Activated naive CD4-positive, alpha-beta T cell treated with anti-CD3 and anti-CD28 coated beads for 36 hours (primary cell): ENCODE data around the gene DENND1A. TPM values are rescaled to one million over a fixed set of nuclear protein-coding genes. Genes with fewer than 3 reads are reported as not detected.
A peak's percentile ranks its signal among the peaks of the same experiment; 100 is the strongest.
"Not testable (repeated sequence)": the region's sequence is repeated elsewhere in the genome, so short reads cannot be mapped to it uniquely, and the experiment has no call there.

ENCODE experiments used
- CTCF ChIA-PET: fragments of 350-600 bp; sonication (Branson Sonifier 250); formaldehyde crosslinking; loops from one replicate; lab custom pipeline; 2021; ENCODE audit warnings: antibody characterized with exemption; lab: Charles Lee
- DNase-seq: peaks from one replicate; pipeline ENCODE4 v3.0.0-alpha.2; 2020
- H3K27ac Mint-ChIP-seq: one replicate; pipeline ENCODE4 v1.8.0; 2021; ENCODE audit warnings: mild to moderate bottlenecking, mixed read lengths
- H3K27me3 Mint-ChIP-seq: one replicate; pipeline ENCODE4 v1.8.0; 2021; ENCODE audit warnings: low read depth, mixed read lengths
- H3K36me3 Mint-ChIP-seq: one replicate; pipeline ENCODE4 v1.8.0; 2021; ENCODE audit warnings: low read depth, mixed read lengths
- H3K4me1 Mint-ChIP-seq: one replicate; pipeline ENCODE4 v1.8.0; 2021; ENCODE audit warnings: low read depth, mixed read lengths
- H3K4me3 Mint-ChIP-seq: one replicate; pipeline ENCODE4 v1.8.0; 2021; ENCODE audit warnings: mild to moderate bottlenecking, moderate library complexity, mixed read lengths
- H3K9me3 Mint-ChIP-seq: one replicate; pipeline ENCODE4 v1.8.0; 2021; ENCODE audit warnings: mixed read lengths
- intact Hi-C: fragments of 100-400 bp; cut with micrococcal nuclease; formaldehyde crosslinking; loops from one replicate; pipeline ENCODE4 v1.15.1; 2023
- total RNA-seq, 2 experiments: library from RNA; stranded (reverse); gene quantifications; one replicate each; pipeline ENCODE4 v1.2.3, GENCODE V29; 2021

Gene DENND1A
- 10 to 100 TPM; 28.4 to 29.6 TPM for total RNA-seq

- peaks cover 4% of the 10 kb centered on the region for H3K36me3 Mint-ChIP-seq
- H3K27me3 Mint-ChIP-seq, result peaks cover 4% of the 10 kb centered on the region
- no peaks in the 10 kb centered on the region for H3K9me3 Mint-ChIP-seq
- peak within 1 kb of the TSS; percentile 79 for H3K4me3 Mint-ChIP-seq
- peaks cover 38% of the 10 kb centered on the region for H3K4me1 Mint-ChIP-seq
- CTCF ChIA-PET, result no interaction called here
- intact Hi-C loops, result loop anchor here (2.0 to 5.0 kb wide), 5 partner anchors 15 to 243 kb away; no protein-coding TSS in a partner anchor
- DNase-seq, result peak; percentile 89
- H3K27ac Mint-ChIP-seq, result peak within 1 kb of the TSS; percentile 78
Observed at GRCh38 chr9:123929870-123930831, at the start of gene DENND1A. TSS of gene DENND1A (minus strand) at chr9:123930126. CDS start at chr9:123929905, 221 bp downstream.

GRCh38 chr9:123978981-123979380 lies 49.1 kb upstream of the DENND1A start:
- no peaks in the 10 kb centered on the region for H3K36me3 Mint-ChIP-seq
- H3K27me3 Mint-ChIP-seq, result peaks cover 26% of the 10 kb centered on the region
- H3K4me3 Mint-ChIP-seq, result no peak overlapping the region
- H3K27ac Mint-ChIP-seq, result no peak overlapping the region
- no peaks in the 10 kb centered on the region for H3K4me1 Mint-ChIP-seq
- DNase-seq, result no peak
- H3K9me3 Mint-ChIP-seq, result no peaks in the 10 kb centered on the region
- CTCF ChIA-PET, result interaction anchor here (0.5 kb wide), 1 partner anchor 18 kb away, joined by 4 read pairs; no protein-coding TSS in a partner anchor
- intact Hi-C loops, result no loop called here

- intact Hi-C loops, H3K9me3 Mint-ChIP-seq, H3K4me1 Mint-ChIP-seq, CTCF ChIA-PET, H3K27ac Mint-ChIP-seq, DNase-seq, H3K4me3 Mint-ChIP-seq, H3K36me3 Mint-ChIP-seq: not testable (repeated sequence)
- peaks cover 22% of the 10 kb centered on the region for H3K27me3 Mint-ChIP-seq
Observed at GRCh38 chr9:123976579-123976978, 46.7 kb upstream of the DENND1A start.

GRCh38 chr9:123975871-123976270 lies 45.9 kb upstream of the DENND1A start:
- no peak overlapping the region for H3K4me3 Mint-ChIP-seq
- H3K4me1 Mint-ChIP-seq, result no peaks in the 10 kb centered on the region
- no peak for DNase-seq
- no peaks in the 10 kb centered on the region for H3K9me3 Mint-ChIP-seq
- no peak overlapping the region for H3K27ac Mint-ChIP-seq
- CTCF ChIA-PET, result interaction anchor here (0.6 to 0.7 kb wide), 2 partner anchors 8 to 1634 kb away, joined by 3 read pairs; no protein-coding TSS in a partner anchor
- intact Hi-C loops, result no loop called here
- no peaks in the 10 kb centered on the region for H3K36me3 Mint-ChIP-seq
- H3K27me3 Mint-ChIP-seq, result peaks cover 20% of the 10 kb centered on the region

GRCh38 chr9:123974471-123974870 lies 44.5 kb upstream of the DENND1A start:
- intact Hi-C loops, result no loop called here

GRCh38 chr9:123973590-123974223 lies 43.8 kb upstream of the DENND1A start:
- Mint-ChIP-seq H3K27ac (no peak overlapping the region), H3K36me3 (no peaks in the 10 kb centered on the region), H3K4me3 (no peak overlapping the region), H3K4me1 (no peaks in the 10 kb centered on the region), H3K9me3 (no peaks in the 10 kb centered on the region), H3K27me3 (peaks cover 3% of the 10 kb centered on the region)
- no peak for DNase-seq
- intact Hi-C loops, result no loop called here
- CTCF ChIA-PET, result no interaction called here

More at GRCh38 chr9:123974471-123974870, 44.5 kb upstream of the DENND1A start:
- no peak overlapping the region for H3K27ac Mint-ChIP-seq
- no peaks in the 10 kb centered on the region for H3K9me3 Mint-ChIP-seq
- CTCF ChIA-PET, result no interaction called here
- no peak overlapping the region for H3K4me3 Mint-ChIP-seq
- no peaks in the 10 kb centered on the region for H3K36me3 Mint-ChIP-seq
- DNase-seq, result no peak
- peaks cover 7% of the 10 kb centered on the region for H3K27me3 Mint-ChIP-seq
- no peaks in the 10 kb centered on the region for H3K4me1 Mint-ChIP-seq

GRCh38 chr9:123972618-123973017 lies 42.7 kb upstream of the DENND1A start:
- Mint-ChIP-seq H3K36me3 (no peaks in the 10 kb centered on the region), H3K4me1 (no peaks in the 10 kb centered on the region), H3K9me3 (no peaks in the 10 kb centered on the region), H3K27me3 (peaks cover 6% of the 10 kb centered on the region), H3K4me3 (no peak overlapping the region), H3K27ac (no peak overlapping the region)
- no peak for DNase-seq
- intact Hi-C loops, result no loop called here
- CTCF ChIA-PET, result no interaction called here

- H3K4me3 Mint-ChIP-seq, result no peak overlapping the region
- CTCF ChIA-PET, result no interaction called here
- H3K9me3 Mint-ChIP-seq, result no peaks in the 10 kb centered on the region
- H3K27ac Mint-ChIP-seq, result no peak overlapping the region
- intact Hi-C loops, result no loop called here
- no peaks in the 10 kb centered on the region for H3K4me1 Mint-ChIP-seq
- H3K27me3 Mint-ChIP-seq, result peaks cover 20% of the 10 kb centered on the region
- H3K36me3 Mint-ChIP-seq, result no peaks in the 10 kb centered on the region
- no peak for DNase-seq
Observed at GRCh38 chr9:123967323-123967722, 37.4 kb upstream of the DENND1A start.

GRCh38 chr9:123965801-123966686 lies 36.1 kb upstream of the DENND1A start:
- DNase-seq, result no peak
- Mint-ChIP-seq H3K4me3 (no peak overlapping the region), H3K4me1 (no peaks in the 10 kb centered on the region), H3K36me3 (no peaks in the 10 kb centered on the region), H3K27me3 (peaks cover 27% of the 10 kb centered on the region), H3K27ac (no peak overlapping the region), H3K9me3 (no peaks in the 10 kb centered on the region)
- intact Hi-C loops, result no loop called here
- CTCF ChIA-PET, result interaction anchor here (1.4 to 1.7 kb wide), 2 partner anchors 30 to 75 kb away, joined by 3 to 4 read pairs; no protein-coding TSS in a partner anchor

GRCh38 chr9:123964761-123965160 lies 34.8 kb upstream of the DENND1A start:
- Mint-ChIP-seq H3K36me3 (no peaks in the 10 kb centered on the region), H3K9me3 (no peaks in the 10 kb centered on the region), H3K27ac (no peak overlapping the region), H3K4me1 (no peaks in the 10 kb centered on the region), H3K4me3 (no peak overlapping the region), H3K27me3 (peaks cover 30% of the 10 kb centered on the region)
- intact Hi-C loops, result no loop called here
- CTCF ChIA-PET, result interaction anchor here (0.6 to 1.7 kb wide), 2 partner anchors 31 to 278 kb away, joined by 3 read pairs; no protein-coding TSS in a partner anchor
- no peak for DNase-seq

GRCh38 chr9:123960965-123961364 lies 31.0 kb upstream of the DENND1A start:
- no peaks in the 10 kb centered on the region for H3K9me3 Mint-ChIP-seq
- intact Hi-C loops, result loop anchor here (2.0 kb wide), 1 partner anchor 80 kb away; no protein-coding TSS in a partner anchor
- no peak overlapping the region for H3K27ac Mint-ChIP-seq
- peaks cover 22% of the 10 kb centered on the region for H3K27me3 Mint-ChIP-seq
- CTCF ChIA-PET, result interaction anchor here (0.6 to 3.1 kb wide), 5 partner anchors 18 to 420 kb away, joined by 3 to 17 read pairs (median 3); no protein-coding TSS in a partner anchor
- DNase-seq, result no peak
- peaks cover 3% of the 10 kb centered on the region for H3K4me1 Mint-ChIP-seq
- H3K36me3 Mint-ChIP-seq, result no peaks in the 10 kb centered on the region
- H3K4me3 Mint-ChIP-seq, result no peak overlapping the region
